Nephron (organoid): ENCODE data around the gene COX6B1.
"Not testable (repeated sequence)": the region's sequence is repeated elsewhere in the genome, so short reads cannot be mapped to it uniquely, and the experiment has no call there.

ENCODE experiments used
- H3K27ac Mint-ChIP-seq, 3 experiments: 2 replicates each; pipeline ENCODE4 v1.8.0; 2020; ENCODE audit warnings: mixed read lengths in 3 of 3, mild to moderate bottlenecking in 2 of 3, moderate library complexity in 1 of 3
- H3K27me3 Mint-ChIP-seq: 2 replicates; pipeline ENCODE4 v1.8.0; 2021; ENCODE audit warnings: low read depth, mild to moderate bottlenecking, moderate library complexity, mixed read lengths
- H3K36me3 Mint-ChIP-seq: 2 replicates; pipeline ENCODE4 v1.8.0; 2020; ENCODE audit warnings: low read depth, mixed read lengths
- H3K4me1 Mint-ChIP-seq: 2 replicates; pipeline ENCODE4 v1.8.0; 2020; ENCODE audit warnings: mixed read lengths
- H3K4me3 Mint-ChIP-seq, 3 experiments: 2 replicates each; pipeline ENCODE4 v1.8.0; 2020; ENCODE audit warnings: mild to moderate bottlenecking in 3 of 3, mixed read lengths in 3 of 3, moderate library complexity in 2 of 3
- H3K9me3 Mint-ChIP-seq: 2 replicates; pipeline ENCODE4 v1.8.0; 2020; ENCODE audit warnings: mixed read lengths
- CTCF ChIP-seq, 3 experiments: fragments of 200-600 bp; sonication (generic); IDR thresholded peaks; one replicate each; pipeline ENCODE4 v1.5.0; 2021; ENCODE audit warnings: antibody characterized with exemption in 3 of 3; ENCODE audit not compliant: unreplicated experiment in 3 of 3

Gene COX6B1

DNA sequence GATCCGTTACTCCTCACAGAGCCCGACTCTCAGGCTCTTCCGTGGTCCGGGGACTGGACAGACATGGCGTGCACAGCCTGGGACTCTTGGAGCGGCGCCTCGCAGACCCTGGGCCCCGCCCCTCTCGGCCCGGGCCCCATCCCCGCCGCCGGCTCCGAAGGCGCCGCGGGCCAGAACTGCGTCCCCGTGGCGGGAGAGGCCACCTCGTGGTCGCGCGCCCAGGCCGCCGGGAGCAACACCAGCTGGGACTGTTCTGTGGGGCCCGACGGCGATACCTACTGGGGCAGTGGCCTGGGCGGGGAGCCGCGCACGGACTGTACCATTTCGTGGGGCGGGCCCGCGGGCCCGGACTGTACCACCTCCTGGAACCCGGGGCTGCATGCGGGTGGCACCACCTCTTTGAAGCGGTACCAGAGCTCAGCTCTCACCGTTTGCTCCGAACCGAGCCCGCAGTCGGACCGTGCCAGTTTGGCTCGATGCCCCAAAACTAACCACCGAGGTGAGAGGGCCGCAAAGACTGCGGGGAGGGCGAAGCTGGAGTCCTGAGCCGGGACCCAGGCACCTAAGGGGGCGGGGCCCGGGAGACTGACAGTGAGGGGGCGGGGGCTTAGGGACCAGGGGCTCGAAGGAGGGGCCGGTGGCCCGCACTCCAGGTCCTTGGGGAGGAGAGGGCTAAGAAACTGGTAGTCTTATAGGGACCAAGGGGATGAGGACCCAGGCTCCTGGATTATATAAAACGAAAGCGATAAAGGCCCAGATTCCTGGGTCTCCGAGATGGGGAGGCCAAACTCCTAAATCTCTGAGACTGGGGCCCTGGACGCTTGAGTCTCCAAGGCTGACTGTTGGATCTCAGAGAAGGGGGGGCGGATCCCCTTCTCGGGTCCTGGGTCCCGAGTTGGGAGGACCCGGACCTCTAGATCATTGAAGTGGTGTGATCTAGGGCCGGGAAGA is 4.6 kb upstream of the COX6B1 start:
- Mint-ChIP-seq H3K36me3 (peaks cover 4% of the 10 kb centered on the region), H3K9me3 (no peaks in the 10 kb centered on the region), H3K4me1 (peaks cover 12% of the 10 kb centered on the region), H3K27ac (peak overlapping the region; percentile 73 to 96 (median 93)), H3K27me3 (no peaks in the 10 kb centered on the region), H3K4me3 (peak overlapping the region; percentile 86 to 90 (median 90))
- no peak for TF ChIP-seq CTCF (IDR thresholded peaks at IDR 0.05; ENCODE audit: unreplicated experiment in 3 of 3)

- H3K9me3 Mint-ChIP-seq = no peaks in the 10 kb centered on the region
- H3K27me3 Mint-ChIP-seq = no peaks in the 10 kb centered on the region
- TF ChIP-seq CTCF (IDR thresholded peaks at IDR 0.05; ENCODE audit: unreplicated experiment in 3 of 3) = no peak
- H3K4me3 Mint-ChIP-seq = peak overlapping the region; percentile 86 to 90 (median 90)
- peak overlapping the region; percentile 73 to 96 (median 93) for H3K27ac Mint-ChIP-seq
- H3K4me1 Mint-ChIP-seq = peaks cover 12% of the 10 kb centered on the region
- H3K36me3 Mint-ChIP-seq = peaks cover 4% of the 10 kb centered on the region
Observed at GRCh38 chr19:35644206-35644986, 3.7 kb upstream of the COX6B1 start.

- Mint-ChIP-seq H3K4me3 (peak overlapping the region; percentile 86 to 90 (median 90)), H3K27me3 (no peaks in the 10 kb centered on the region), H3K4me1 (peaks cover 12% of the 10 kb centered on the region), H3K27ac (peak overlapping the region; percentile 73 to 96 (median 93)), H3K36me3 (peaks cover 4% of the 10 kb centered on the region), H3K9me3 (no peaks in the 10 kb centered on the region)
- TF ChIP-seq CTCF (IDR thresholded peaks at IDR 0.05; ENCODE audit: unreplicated experiment in 3 of 3) = no peak
Observed at GRCh38 chr19:35644987-35645679, 3.0 kb upstream of the COX6B1 start.

DNA sequence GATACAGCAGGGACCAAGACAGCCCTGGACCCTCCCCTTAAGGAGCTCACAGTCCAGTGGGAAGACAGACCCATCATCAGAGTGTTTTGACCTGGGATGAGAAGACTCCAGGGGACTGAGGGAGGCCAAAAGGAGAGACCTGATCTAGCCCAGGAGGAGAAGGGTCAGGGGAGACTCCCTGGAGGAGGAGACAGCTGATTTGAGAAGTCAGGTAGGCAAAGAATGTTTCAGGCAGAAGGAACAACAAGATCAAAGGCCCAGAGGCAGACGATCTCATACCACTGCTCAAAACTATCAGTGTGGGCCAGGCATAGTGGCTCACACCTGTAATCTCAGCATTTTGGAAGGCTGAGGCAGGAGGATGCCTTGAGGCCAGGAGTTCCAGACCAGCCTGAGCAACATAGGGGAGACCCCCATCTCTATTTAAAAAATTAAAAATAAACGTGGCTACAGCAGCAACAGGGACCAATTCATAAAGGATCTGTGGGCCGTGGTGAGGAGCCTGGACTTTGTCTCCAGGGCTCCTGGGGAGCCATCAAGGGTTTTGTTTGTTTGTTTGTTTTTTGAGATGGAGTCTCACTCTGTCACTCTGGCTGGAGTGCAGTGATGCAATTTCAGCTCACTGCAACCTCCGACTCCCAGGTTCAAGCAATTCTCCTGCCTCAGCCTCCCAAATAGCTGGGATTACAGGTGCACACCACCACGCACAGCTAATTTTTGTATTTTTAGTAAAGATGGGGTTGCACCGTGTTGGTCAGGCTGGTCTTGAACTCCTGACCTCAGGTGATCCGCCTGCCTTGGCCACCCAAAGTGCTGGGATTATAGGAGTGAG is 2.2 kb upstream of the COX6B1 start:
- peaks cover 12% of the 10 kb centered on the region for H3K4me1 Mint-ChIP-seq
- H3K4me3 Mint-ChIP-seq = peak overlapping the region; percentile 86 to 90 (median 90)
- H3K36me3 Mint-ChIP-seq = peaks cover 6% of the 10 kb centered on the region
- no peak for TF ChIP-seq CTCF (IDR thresholded peaks at IDR 0.05; ENCODE audit: unreplicated experiment in 3 of 3)
- H3K27ac Mint-ChIP-seq = peak overlapping the region in 2 of 3 experiments; percentile 73 to 93
- H3K9me3 Mint-ChIP-seq = no peaks in the 10 kb centered on the region
- H3K27me3 Mint-ChIP-seq = no peaks in the 10 kb centered on the region

GRCh38 chr19:35650581-35650980 is 2.5 kb downstream of the COX6B1 start:
- peaks cover 5% of the 10 kb centered on the region for H3K4me1 Mint-ChIP-seq
- no peak overlapping the region for H3K27ac Mint-ChIP-seq
- H3K36me3 Mint-ChIP-seq = peaks cover 34% of the 10 kb centered on the region
- H3K4me3 Mint-ChIP-seq = peak overlapping the region; percentile 57 to 72 (median 66)
- TF ChIP-seq CTCF (IDR thresholded peaks at IDR 0.05; ENCODE audit: unreplicated experiment in 3 of 3) = no peak
- H3K9me3 Mint-ChIP-seq = no peaks in the 10 kb centered on the region
- H3K27me3 Mint-ChIP-seq = no peaks in the 10 kb centered on the region

DNA sequence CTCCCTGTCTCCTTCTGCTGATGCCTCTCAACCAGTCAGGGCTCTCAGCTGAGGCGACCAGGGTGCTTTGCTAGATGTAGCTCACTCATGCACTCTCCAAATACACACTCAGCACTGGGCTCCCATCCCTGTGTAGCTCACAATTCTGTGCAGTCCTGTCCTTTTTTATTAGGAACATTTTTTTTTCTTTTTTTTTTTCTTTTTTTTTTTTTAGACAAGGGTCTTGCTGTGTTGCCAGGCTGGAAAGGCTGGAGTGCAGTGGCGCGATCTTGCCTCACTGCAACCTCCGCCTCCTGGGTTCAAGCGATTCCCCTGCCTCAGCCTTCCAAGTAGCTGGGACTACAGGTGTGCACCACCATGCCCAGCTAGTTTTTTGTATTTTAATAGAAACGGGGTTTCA is 6.7 kb downstream of the COX6B1 start:
- peaks cover 63% of the 10 kb centered on the region for H3K36me3 Mint-ChIP-seq
- H3K27me3 Mint-ChIP-seq, H3K4me3 Mint-ChIP-seq, H3K9me3 Mint-ChIP-seq, H3K27ac Mint-ChIP-seq, H3K4me1 Mint-ChIP-seq: not testable (repeated sequence)
